Stimulated activated CD8-positive, alpha-beta memory T cell treated with anti-CD3 and anti-CD28 coated beads, Interleukin-15, amount 100 ng/mL, for 1 hour (primary cell): ENCODE results near the gene ANKRD34A.

Source experiments
- DNase-seq: peaks from one replicate; pipeline ENCODE4 v3.0.0-alpha.2; 2020; ENCODE audit warnings: low read depth

ANKRD34A gene

GRCh38 chr1:145965119-145965744 is 857 bp upstream of the ANKRD34A start:
- DNase-seq: no peak

GRCh38 chr1:145963265-145964019 is 933 bp downstream of the ANKRD34A start:
- no peak for DNase-seq

GRCh38 chr1:145962157-145963102 is 1.9 kb downstream of the ANKRD34A start:
- no peak for DNase-seq

GRCh38 chr1:145961425-145962156 is 2.8 kb downstream of the ANKRD34A start:
- DNase-seq: no peak

GRCh38 chr1:145961109-145961424 is 3.3 kb downstream of the ANKRD34A start:
- DNase-seq: no peak

GRCh38 chr1:145960468-145961108 is 3.8 kb downstream of the ANKRD34A start:
- no peak for DNase-seq

- no peak for DNase-seq
Observed at GRCh38 chr1:145959957-145960467, 4.4 kb downstream of the ANKRD34A start.

GRCh38 chr1:145959333-145959732 is 5.0 kb downstream of the ANKRD34A start:
- no peak for DNase-seq

- no peak for DNase-seq
Observed at GRCh38 chr1:145958734-145959133, 5.6 kb downstream of the ANKRD34A start.

- peak; percentile 86 for DNase-seq
Observed at GRCh38 chr1:145957443-145958319, 6.7 kb downstream of the ANKRD34A start, which contains the start of gene LIX1L. LIX1L (minus strand) TSS chr1:145958017; CDS start chr1:145957927, 90 bp downstream.

- DNase-seq: no peak
Observed at GRCh38 chr1:145956781-145957442, 7.5 kb downstream of the ANKRD34A start.

- DNase-seq: no peak
Observed at GRCh38 chr1:145956361-145956760, 8.0 kb downstream of the ANKRD34A start.

- no peak for DNase-seq
Observed at GRCh38 chr1:145955436-145955835, 8.9 kb downstream of the ANKRD34A start.

GRCh38 chr1:145953861-145954260 is 10.5 kb downstream of the ANKRD34A start:
- DNase-seq: no peak

GRCh38 chr1:145952903-145953302 is 11.5 kb downstream of the ANKRD34A start:
- no peak for DNase-seq

GRCh38 chr1:145951526-145951925 is 12.8 kb downstream of the ANKRD34A start:
- no peak for DNase-seq

GRCh38 chr1:145949219-145949618 is 15.2 kb downstream of the ANKRD34A start:
- no peak for DNase-seq

- DNase-seq: no peak
Observed at GRCh38 chr1:145947551-145947950, 16.8 kb downstream of the ANKRD34A start.

- no peak for DNase-seq
Observed at GRCh38 chr1:145946477-145946986, 17.8 kb downstream of the ANKRD34A start.
